HG03520 (cell line): ENCODE results near the gene SLC51B.
"Not testable (repeated sequence)": the region's sequence is repeated elsewhere in the genome, so short reads cannot be mapped to it uniquely, and the experiment has no call there.

Experiments used
- ATAC-seq: cut with Tn5 transposase; IDR thresholded peaks from one replicate; pipeline ENCODE4 v1.9.1; 2021; ENCODE audit warnings: mild to moderate bottlenecking, moderate library complexity; ENCODE audit not compliant: unreplicated experiment

The SLC51B gene

GRCh38 chr15:65096481-65097385 lies 51.5 kb downstream of the SLC51B start:
- no peak for ATAC-seq

DNA sequence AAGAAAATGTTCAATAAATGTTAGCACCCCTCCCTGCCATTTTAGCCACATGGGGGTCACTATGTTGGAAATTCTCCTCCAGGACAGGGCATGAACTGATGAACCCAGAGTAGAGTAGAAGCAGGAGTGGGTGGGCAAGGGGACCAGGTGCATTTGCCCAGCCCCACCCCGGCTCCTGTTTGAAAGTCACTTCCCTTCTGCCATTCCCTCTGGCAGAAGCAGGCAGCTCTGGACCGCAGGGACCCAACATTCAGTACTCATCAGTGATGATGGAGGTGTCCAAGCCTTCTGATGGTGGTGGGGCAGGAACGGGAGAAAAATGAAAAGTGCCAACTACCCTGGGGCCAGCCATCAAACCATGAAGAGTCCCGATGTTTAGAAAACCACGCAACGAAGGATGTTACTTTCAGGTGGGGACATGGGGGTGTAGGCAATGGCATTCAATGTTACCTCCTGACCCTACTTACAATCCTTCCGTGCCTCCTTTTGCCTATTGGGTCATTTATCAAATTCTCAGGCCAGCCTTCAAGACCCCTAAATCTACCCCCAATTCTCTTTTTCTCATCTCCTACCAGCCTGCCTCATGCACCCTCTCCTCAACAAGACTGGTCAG lies 52.6 kb downstream of the SLC51B start:
- ATAC-seq: no peak

DNA sequence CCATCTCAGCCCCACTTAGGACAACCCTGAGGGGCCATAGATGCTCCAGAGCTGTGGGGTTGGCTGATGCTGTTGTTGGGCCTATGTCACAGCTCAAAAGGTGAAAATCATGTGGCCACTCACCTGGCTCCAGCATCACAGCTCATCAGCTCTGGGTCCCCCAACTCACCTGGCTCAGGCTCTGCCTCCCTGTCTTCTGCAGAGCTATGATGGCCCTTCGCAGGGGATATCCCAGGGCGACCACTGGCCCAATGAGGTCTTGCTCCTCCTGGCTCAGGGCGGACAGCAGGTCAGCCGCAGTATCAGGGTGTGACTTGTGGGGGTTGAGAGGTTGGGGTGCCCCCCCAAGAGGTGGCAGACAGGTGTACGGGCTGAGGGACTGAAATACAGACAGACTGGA lies 54.1 kb downstream of the SLC51B start:
- no peak for ATAC-seq

GRCh38 chr15:65099801-65100200 lies 54.6 kb downstream of the SLC51B start:
- not testable (repeated sequence) for ATAC-seq

DNA sequence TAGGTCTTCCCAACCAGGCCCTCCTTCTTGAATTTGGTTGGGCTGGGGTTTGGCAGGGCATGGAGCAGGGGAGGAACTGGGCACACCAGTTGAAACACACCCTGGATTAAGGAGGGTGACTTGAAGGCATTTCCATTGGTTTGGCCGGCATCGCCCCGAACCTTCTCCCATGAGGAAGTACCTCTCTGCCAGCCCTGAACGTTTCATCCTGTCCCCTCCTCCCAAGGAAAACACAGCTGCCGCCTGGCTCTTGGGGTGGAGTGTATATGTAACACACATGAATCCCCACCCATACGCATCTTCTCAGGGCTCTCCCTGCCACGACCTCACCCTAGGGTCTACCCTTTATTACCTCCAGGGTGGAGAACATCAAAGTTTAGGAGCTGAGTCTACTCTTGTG lies 55.3 kb downstream of the SLC51B start:
- no peak for ATAC-seq

GRCh38 chr15:65101411-65101890 lies 56.3 kb downstream of the SLC51B start:
- no peak for ATAC-seq

GRCh38 chr15:65101891-65102708 lies 56.9 kb downstream of the SLC51B start:
- ATAC-seq: no peak

- no peak for ATAC-seq
These were observed 57.7 kb downstream of the SLC51B start for GRCh38 chr15:65102912-65103311.
